Measurements from ENCODE around the gene LPCAT1.

DNA sequence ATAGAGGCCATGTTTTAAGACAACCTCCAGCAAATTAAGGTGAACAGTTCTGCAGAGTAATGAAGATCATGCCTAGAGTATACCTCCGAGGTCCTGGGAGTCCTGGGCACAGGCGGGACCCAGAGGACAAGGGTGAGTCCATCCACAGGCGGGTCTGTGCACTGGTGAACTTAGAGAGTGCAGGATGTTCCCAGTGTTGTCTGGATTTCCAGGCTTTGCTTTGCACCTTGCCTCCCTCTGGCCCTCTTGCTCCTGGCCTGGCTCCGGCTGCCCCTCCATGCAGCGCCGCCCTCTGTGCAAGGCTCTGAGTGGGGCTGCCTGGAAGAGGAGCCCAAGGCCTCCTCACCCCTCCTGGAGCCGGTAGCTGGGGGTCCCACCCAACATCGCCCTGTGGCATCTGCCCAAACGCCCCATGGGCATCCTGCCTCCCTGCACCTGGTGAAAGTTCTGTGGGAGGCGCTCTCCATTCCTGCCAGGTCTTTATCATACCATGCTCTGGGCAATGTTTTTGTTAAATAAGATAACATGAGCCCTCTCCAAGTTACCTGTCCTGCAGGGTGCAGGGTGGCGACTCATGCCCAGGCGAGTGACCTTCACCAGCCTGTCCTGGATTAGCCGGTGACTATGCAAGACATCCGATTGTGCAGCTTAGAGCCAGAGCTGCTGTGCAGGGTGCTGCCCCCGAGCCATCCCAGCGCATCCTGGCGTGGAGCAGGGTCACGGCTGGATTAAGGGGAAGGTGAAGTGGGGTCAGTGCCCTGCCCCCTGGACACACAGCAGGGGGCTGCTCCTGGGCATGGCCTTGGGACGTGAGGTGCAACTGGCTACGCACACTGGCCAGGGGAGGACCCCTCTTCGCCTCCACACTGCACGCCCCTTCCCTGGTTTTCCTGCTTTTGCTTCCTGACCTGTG, 41.3 kb upstream of the LPCAT1 start:
- TF ChIP-seq, protein P1, sequence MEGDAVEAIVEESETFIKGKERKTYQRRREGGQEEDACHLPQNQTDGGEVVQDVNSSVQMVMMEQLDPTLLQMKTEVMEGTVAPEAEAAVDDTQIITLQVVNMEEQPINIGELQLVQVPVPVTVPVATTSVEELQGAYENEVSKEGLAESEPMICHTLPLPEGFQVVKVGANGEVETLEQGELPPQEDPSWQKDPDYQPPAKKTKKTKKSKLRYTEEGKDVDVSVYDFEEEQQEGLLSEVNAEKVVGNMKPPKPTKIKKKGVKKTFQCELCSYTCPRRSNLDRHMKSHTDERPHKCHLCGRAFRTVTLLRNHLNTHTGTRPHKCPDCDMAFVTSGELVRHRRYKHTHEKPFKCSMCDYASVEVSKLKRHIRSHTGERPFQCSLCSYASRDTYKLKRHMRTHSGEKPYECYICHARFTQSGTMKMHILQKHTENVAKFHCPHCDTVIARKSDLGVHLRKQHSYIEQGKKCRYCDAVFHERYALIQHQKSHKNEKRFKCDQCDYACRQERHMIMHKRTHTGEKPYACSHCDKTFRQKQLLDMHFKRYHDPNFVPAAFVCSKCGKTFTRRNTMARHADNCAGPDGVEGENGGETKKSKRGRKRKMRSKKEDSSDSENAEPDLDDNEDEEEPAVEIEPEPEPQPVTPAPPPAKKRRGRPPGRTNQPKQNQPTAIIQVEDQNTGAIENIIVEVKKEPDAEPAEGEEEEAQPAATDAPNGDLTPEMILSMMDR (conservative IDR thresholded peaks at IDR 0.05): no peak
- TF ChIP-seq ZFX (IDR thresholded peaks at IDR 0.05): no peak

Measured in C4-2B (cell line).